ENCODE results near the gene RFPL2.

The RFPL2 gene

DNA sequence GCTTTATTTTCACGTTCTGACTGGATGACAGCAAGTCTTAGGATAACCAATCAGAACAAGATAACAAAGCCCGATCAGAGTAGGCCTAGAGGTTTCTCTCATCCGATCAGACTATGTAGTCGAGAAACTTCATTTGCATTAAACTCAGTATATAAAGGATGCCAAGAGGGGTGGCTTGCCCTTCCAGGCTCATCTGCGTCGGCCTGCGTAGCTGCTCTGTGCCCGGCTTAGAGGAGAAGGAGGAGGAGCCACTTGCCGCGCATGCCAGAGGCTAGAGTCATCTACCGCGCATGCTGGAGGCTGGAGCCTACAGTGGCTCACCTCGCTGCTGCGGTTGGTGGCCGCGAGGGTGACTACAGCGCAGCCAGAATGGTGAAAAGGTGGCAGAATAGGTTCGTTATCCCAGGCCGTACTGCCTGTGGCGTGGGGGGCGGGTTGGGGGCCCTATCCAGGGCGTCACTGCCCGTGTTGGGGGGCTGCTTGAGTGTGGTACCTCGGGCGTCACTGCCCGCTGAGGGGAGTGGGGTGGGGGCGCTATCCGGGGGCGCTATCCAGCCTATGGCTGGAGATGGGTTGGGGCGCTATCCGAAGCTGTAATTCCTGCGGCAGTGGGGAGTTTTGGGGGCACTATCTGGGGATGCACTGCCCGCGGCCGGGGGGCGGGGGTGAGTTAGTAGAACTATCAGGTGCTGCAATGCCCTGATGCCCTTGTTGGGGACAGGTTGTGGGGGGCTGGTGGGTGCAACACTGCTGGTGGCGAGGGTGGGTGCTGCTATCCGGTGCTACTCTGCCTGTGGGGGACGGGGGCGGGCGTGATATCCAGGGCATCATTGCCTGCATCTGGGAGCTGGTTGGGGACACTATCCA lies at the start of gene RFPL2:
Gene RFPL2, minus strand, starts transcription at position 218 of the 867 bp plus-strand sequence. CDS start 2,622 bp downstream, outside the sequence.
- no peak for TF ChIP-seq POLR2AphosphoS5 (IDR thresholded peaks at IDR 0.05; ENCODE audit: borderline replicate concordance, low read depth, low read length)
- DNase-seq (ENCODE audit: low read depth, low spot score), result no peak
- no peak within 1 kb of the TSS for H3K27ac ChIP-seq
- no peaks in the 10 kb centered on the region for H3K9me3 ChIP-seq (ENCODE audit: low read depth, low read length)
- no peak within 1 kb of the TSS for H3K9ac ChIP-seq (ENCODE audit: insufficient read length)
- no peaks in the 10 kb centered on the region for H3K36me3 ChIP-seq (ENCODE audit: insufficient read depth, low read length)
- peak within 1 kb of the TSS; percentile 72 for H3K4me3 ChIP-seq

DNA sequence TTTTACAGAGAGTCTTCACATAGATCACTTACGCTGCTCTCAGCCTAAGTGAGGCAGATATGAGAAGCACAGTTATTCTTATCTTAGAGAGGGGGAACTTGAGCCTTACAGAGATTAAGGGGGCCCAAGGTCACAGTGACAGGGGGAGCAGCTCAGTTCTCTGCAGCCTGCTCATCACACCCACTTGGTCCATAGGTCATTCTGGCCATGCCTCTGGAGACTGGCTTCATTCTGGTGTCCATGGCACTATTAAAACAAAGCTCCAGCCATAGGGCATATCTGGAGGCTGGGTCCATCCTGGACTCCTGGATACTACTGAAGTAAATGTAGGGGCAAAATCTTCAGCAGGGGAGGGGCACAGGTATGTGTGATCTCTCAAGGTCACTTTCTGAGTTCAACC lies 44.4 kb upstream of the RFPL2 start:
- Histone ChIP-seq H3K9ac (ENCODE audit: insufficient read length) (no peak overlapping the region), H3K4me3 (no peak overlapping the region), H3K9me3 (ENCODE audit: low read depth, low read length) (no peaks in the 10 kb centered on the region), H3K36me3 (ENCODE audit: insufficient read depth, low read length) (no peaks in the 10 kb centered on the region), H3K27ac (no peak overlapping the region)
- TF ChIP-seq FOXP2 (optimal IDR thresholded peaks at IDR 0.05; ENCODE audit: control extremely low read depth, extremely low read length, insufficient read depth), result no peak
- no peak for TF ChIP-seq EZH2 (IDR thresholded peaks at IDR 0.05)
- TF ChIP-seq POLR2AphosphoS5 (IDR thresholded peaks at IDR 0.05; ENCODE audit: borderline replicate concordance, low read depth, low read length), result no peak
- DNase-seq (ENCODE audit: low read depth, low spot score), result no peak

DNA sequence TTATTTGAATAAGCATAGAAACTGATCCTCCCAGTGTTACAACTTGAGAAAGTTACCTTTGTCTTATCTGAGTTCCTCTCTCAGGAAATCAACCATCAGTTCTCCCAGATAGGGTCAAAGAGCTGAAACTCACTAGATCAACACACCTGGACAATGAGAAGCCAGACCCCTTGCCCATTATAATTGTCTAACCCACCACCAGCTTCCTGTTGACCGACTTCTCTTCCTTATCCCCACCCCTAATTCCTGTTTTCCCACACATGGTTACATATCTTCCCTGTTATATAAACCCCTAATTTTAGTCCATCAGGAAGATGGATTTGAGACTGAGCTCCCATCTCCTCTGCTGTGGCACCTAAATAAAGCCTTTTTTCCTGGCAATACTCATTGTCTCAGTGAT lies 43.4 kb upstream of the RFPL2 start:
- no peak overlapping the region for H3K9ac ChIP-seq (ENCODE audit: insufficient read length)
- no peak overlapping the region for H3K27ac ChIP-seq
- no peak for DNase-seq (ENCODE audit: low read depth, low spot score)
- TF ChIP-seq FOXP2 (optimal IDR thresholded peaks at IDR 0.05; ENCODE audit: control extremely low read depth, extremely low read length, insufficient read depth) (no peak), POLR2AphosphoS5 (IDR thresholded peaks at IDR 0.05; ENCODE audit: borderline replicate concordance, low read depth, low read length) (no peak), EZH2 (IDR thresholded peaks at IDR 0.05) (no peak)
- no peaks in the 10 kb centered on the region for H3K9me3 ChIP-seq (ENCODE audit: low read depth, low read length)
- no peaks in the 10 kb centered on the region for H3K36me3 ChIP-seq (ENCODE audit: insufficient read depth, low read length)
- H3K4me3 ChIP-seq, result no peak overlapping the region

DNA sequence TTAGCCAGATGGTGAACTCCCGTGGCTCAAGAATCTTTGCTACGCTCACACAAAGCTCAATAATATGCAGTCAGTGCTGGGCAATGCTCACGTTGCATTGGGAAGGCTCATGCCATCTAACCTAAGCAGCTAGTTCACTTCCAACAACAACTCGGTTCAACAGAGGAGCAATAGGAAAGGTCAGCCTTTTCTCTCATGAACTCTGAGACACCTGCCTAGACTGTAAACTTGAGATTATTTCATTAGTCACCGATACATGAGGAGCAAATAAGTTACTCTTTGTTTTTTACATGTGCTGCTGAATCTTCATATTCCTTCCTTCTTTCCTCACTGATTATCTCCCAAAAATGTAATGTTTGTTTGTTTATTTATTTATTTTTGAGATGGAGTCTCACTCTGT lies 41.3 kb upstream of the RFPL2 start:
- Histone ChIP-seq H3K4me3 (no peak overlapping the region), H3K9me3 (ENCODE audit: low read depth, low read length) (no peaks in the 10 kb centered on the region), H3K36me3 (ENCODE audit: insufficient read depth, low read length) (no peaks in the 10 kb centered on the region), H3K27ac (no peak overlapping the region), H3K9ac (ENCODE audit: insufficient read length) (no peak overlapping the region)
- no peak for DNase-seq (ENCODE audit: low read depth, low spot score)
- TF ChIP-seq FOXP2 (optimal IDR thresholded peaks at IDR 0.05; ENCODE audit: control extremely low read depth, extremely low read length, insufficient read depth) (no peak), POLR2AphosphoS5 (IDR thresholded peaks at IDR 0.05; ENCODE audit: borderline replicate concordance, low read depth, low read length) (no peak), EZH2 (IDR thresholded peaks at IDR 0.05) (no peak)

DNA sequence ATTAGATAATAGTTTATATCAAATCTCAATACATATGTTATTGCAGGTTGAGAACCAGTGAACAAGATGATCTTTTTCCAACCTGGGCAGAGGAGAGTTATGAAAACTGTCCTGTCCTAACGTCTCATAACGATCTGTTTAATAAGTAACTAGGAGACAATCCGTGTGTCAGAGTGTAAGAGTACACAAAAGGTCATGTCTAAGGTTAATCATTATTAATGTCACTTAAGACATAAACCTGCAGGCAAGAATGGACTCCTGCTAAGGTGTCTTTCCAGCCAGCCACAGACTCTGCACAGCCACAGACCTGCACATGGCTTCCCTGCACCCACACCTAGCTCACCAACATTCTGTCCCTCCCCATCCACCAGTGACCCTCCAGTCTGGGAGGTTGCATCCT lies 40.2 kb upstream of the RFPL2 start:
- TF ChIP-seq FOXP2 (optimal IDR thresholded peaks at IDR 0.05; ENCODE audit: control extremely low read depth, extremely low read length, insufficient read depth) (no peak), EZH2 (IDR thresholded peaks at IDR 0.05) (no peak), POLR2AphosphoS5 (IDR thresholded peaks at IDR 0.05; ENCODE audit: borderline replicate concordance, low read depth, low read length) (no peak)
- no peaks in the 10 kb centered on the region for H3K36me3 ChIP-seq (ENCODE audit: insufficient read depth, low read length)
- H3K9ac ChIP-seq (ENCODE audit: insufficient read length), result no peak overlapping the region
- no peak overlapping the region for H3K4me3 ChIP-seq
- no peak for DNase-seq (ENCODE audit: low read depth, low spot score)
- no peaks in the 10 kb centered on the region for H3K9me3 ChIP-seq (ENCODE audit: low read depth, low read length)
- no peak overlapping the region for H3K27ac ChIP-seq

DNA sequence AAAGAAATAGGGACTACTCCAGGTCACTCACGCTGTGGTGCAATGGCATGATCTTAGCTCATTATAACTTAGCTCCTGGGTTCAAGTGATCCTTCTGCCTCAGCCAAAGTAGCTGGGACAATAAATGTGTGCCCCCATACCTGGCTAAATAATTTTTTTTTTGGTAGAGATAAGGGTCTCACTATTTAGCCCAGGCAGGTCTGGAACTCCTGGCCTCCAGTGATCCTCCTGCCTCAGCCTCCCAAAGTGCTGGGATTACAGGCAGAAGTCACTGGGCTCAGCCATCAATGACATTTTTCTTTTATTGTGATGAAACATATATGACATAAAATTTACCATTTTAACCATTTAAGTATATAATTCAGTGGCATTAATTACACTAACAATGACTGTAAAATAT lies 39.7 kb upstream of the RFPL2 start:
- Histone ChIP-seq H3K36me3 (ENCODE audit: insufficient read depth, low read length) (no peaks in the 10 kb centered on the region), H3K4me3 (no peak overlapping the region), H3K9ac (ENCODE audit: insufficient read length) (no peak overlapping the region), H3K9me3 (ENCODE audit: low read depth, low read length) (no peaks in the 10 kb centered on the region), H3K27ac (no peak overlapping the region)
- no peak for DNase-seq (ENCODE audit: low read depth, low spot score)
- no peak for TF ChIP-seq EZH2 (IDR thresholded peaks at IDR 0.05)
- no peak for TF ChIP-seq FOXP2 (optimal IDR thresholded peaks at IDR 0.05; ENCODE audit: control extremely low read depth, extremely low read length, insufficient read depth)

DNA sequence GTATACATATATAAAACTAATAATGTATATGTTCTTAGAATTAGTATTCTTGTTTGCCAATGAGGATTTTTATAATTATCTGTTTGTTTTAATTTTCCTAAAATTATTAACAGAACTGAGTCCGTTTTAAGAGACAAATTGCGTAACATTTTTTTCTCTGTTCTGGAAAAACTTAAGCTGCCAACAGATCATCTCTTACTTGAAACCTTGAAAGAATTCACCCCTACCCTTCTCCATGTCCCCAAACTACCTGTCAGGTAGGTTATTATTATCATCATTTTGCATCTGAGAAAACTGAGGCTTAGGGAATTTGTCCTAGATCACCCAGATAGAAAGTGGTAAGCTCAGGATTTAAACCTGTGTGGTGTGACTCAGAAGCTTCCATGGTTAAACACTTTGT lies 35.6 kb upstream of the RFPL2 start:
- TF ChIP-seq EZH2 (IDR thresholded peaks at IDR 0.05), result no peak
- no peak for TF ChIP-seq POLR2AphosphoS5 (IDR thresholded peaks at IDR 0.05; ENCODE audit: borderline replicate concordance, low read depth, low read length)
- no peak for TF ChIP-seq FOXP2 (optimal IDR thresholded peaks at IDR 0.05; ENCODE audit: control extremely low read depth, extremely low read length, insufficient read depth)
- no peak for DNase-seq (ENCODE audit: low read depth, low spot score)
- H3K9ac ChIP-seq (ENCODE audit: insufficient read length), result no peak overlapping the region

DNA sequence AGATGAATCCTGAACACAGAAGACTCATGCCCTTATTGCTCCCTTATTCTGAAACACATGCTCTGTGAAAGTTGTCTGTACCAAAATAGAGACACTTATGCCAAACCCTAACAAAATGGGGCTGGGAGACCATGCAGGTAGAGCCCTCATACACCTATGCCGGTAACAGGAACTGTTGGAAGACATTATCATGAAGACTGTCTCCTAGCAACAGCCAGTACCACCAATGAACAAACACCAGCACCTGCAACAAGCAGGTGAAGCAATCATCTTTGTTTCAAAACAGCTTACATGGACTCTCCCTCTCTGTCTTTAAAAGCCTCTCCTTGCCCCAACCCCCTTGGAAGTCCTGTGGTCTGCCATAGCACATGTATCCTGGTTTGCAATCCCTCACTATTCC lies 33.0 kb upstream of the RFPL2 start:
- no peak for DNase-seq (ENCODE audit: low read depth, low spot score)
- TF ChIP-seq EZH2 (IDR thresholded peaks at IDR 0.05) (no peak), POLR2AphosphoS5 (IDR thresholded peaks at IDR 0.05; ENCODE audit: borderline replicate concordance, low read depth, low read length) (no peak), FOXP2 (optimal IDR thresholded peaks at IDR 0.05; ENCODE audit: control extremely low read depth, extremely low read length, insufficient read depth) (no peak)
- H3K9me3 ChIP-seq (ENCODE audit: low read depth, low read length), result no peaks in the 10 kb centered on the region

More for the DNA sequence above, 35.6 kb upstream of the RFPL2 start:
- H3K9me3 ChIP-seq (ENCODE audit: low read depth, low read length), result no peaks in the 10 kb centered on the region
- no peaks in the 10 kb centered on the region for H3K36me3 ChIP-seq (ENCODE audit: insufficient read depth, low read length)
- no peak overlapping the region for H3K4me3 ChIP-seq
- no peak overlapping the region for H3K27ac ChIP-seq

DNA sequence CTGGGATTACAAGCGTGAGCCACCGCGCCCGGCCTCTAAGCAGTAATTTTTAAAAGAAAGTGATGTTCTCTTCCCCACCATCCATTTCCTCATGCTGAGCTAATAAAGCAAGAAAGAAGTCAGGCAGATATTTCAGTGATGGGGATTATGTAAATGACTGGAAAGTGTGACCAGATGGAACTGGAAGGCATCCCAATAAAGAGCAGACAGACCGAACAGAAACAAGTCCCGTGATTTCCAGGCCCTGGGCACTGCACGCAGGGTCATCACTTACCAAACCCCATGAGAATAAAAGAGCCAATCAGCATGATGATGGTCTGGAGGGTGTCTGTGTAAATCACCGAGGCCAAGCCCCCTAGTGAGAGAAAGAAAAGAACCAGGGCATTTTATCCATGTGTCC lies 32.1 kb upstream of the RFPL2 start:
- Histone ChIP-seq H3K9ac (ENCODE audit: insufficient read length) (no peak overlapping the region), H3K9me3 (ENCODE audit: low read depth, low read length) (no peaks in the 10 kb centered on the region), H3K36me3 (ENCODE audit: insufficient read depth, low read length) (no peaks in the 10 kb centered on the region), H3K4me3 (no peak overlapping the region), H3K27ac (no peak overlapping the region)
- DNase-seq (ENCODE audit: low read depth, low spot score), result no peak
- TF ChIP-seq FOXP2 (optimal IDR thresholded peaks at IDR 0.05; ENCODE audit: control extremely low read depth, extremely low read length, insufficient read depth), result no peak
- no peak for TF ChIP-seq EZH2 (IDR thresholded peaks at IDR 0.05)
- no peak for TF ChIP-seq POLR2AphosphoS5 (IDR thresholded peaks at IDR 0.05; ENCODE audit: borderline replicate concordance, low read depth, low read length)

More for the DNA sequence above, 33.0 kb upstream of the RFPL2 start:
- H3K4me3 ChIP-seq, result no peak overlapping the region
- no peak overlapping the region for H3K27ac ChIP-seq
- H3K9ac ChIP-seq (ENCODE audit: insufficient read length), result no peak overlapping the region
- no peaks in the 10 kb centered on the region for H3K36me3 ChIP-seq (ENCODE audit: insufficient read depth, low read length)
